HG03460 (cell line): ENCODE data around the gene LAMA5.

Experiments used
- ATAC-seq: cut with Tn5 transposase; IDR thresholded peaks from one replicate; pipeline ENCODE4 v1.9.1; 2021; ENCODE audit not compliant: unreplicated experiment

The LAMA5 gene

GRCh38 chr20:62317167-62317655 lies 49.9 kb downstream of the LAMA5 start:
- no peak for ATAC-seq

DNA sequence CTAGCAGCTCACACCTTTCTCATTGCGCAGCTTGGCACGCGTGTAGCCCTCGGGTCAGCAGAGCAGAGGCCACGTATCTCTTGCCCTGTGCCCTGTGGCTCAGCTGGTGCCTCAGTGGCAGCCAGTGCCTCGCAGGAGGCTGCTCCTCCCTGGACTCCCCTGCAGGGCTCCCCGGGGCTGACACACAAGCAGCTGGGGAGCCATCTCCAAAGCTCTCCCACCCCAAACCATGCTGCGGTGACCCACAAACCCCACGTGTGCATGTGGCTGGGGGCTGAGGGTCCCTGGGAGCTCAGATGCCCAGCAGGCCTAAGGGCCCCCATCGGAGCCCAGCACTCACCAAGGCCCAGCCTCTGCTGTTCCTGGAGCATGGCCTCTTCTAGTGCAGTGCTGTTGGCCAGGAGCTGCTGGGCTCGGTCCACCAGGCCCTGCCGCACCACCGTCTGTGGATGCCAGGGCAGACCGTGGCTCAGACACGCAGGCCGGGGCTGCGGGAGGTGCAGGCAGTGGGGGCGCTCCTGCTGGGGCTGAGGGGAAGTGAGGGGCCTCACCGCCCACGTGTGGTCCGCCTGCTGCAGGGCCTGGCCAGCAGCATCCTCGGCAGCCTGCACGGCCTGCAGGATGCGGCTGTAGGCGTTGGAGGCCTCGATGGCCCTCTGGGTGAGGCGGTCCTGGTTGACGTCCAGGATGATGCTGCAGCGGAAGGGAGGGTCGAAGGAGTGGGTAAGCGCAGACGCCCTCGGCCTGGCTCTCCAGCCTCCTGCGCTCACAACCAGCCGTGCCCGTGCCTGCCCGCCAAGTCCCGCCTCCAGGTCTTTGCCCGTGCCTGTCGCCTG lies 50.6 kb downstream of the LAMA5 start:
- ATAC-seq = no peak

GRCh38 chr20:62315773-62316172 lies 51.3 kb downstream of the LAMA5 start:
- ATAC-seq = no peak

GRCh38 chr20:62314711-62315302 lies 52.3 kb downstream of the LAMA5 start:
- ATAC-seq = no peak

DNA sequence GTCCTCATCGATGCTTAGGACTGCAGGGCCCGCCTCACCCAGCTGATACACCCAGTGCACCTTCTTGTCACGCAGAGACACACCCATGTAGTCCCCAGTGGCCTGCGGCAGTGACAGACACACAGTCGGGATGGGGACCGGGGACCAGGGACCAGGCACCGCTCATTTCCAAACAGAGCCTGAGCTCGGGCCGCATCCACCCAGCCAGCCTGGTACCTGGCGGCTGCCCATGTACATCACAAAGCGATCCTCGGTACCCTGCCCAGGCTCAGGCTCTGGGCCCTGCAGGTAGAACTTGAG lies 52.8 kb downstream of the LAMA5 start:
- no peak for ATAC-seq

DNA sequence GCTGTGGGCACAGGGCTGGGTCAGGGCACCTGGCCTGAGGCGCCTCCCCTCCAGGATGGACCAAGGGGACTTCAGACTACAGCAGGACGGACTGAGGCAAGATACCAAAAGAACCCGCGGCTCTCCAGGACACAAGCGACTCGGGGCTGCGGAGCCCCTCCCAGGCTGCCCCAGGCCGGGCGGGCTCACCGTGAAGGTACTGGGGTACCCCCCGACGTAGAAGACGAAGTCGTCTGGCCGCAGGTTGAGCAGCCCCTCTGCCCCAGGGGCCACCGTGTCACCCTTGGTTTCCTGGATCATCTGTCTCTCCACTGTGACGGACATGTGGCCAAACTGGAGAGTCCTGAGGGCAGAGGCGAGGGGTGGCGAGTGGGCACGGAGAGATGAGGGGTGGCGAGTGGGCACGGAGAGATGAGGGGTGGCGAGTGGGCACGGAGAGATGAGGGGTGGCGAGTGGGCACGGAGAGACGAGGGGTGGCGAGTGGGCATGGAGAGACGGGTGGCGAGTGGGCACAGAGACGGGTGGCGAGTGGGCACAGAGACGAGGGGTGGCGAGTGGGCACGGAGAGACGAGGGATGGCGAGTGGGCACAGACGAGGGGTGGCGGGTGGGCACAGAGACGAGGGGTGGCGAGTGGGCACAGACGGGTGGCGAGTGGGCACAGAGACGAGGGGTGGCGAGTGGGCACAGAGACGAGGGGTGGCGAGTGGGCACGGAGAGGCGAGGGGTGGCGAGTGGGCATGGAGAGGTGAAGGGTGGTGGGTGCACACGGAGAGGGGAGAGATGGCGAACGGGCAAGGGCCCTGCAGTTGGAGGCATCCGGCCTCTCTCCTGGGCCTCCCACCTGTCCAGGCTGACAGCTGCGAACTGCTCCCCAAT lies 53.4 kb downstream of the LAMA5 start:
- no peak for ATAC-seq

- no peak for ATAC-seq
These were observed 54.1 kb downstream of the LAMA5 start for GRCh38 chr20:62313021-62313420.

GRCh38 chr20:62312662-62312977 lies 54.5 kb downstream of the LAMA5 start:
- ATAC-seq = no peak

- no peak for ATAC-seq
These were observed 55.1 kb downstream of the LAMA5 start for GRCh38 chr20:62311832-62312661.

- no peak for ATAC-seq
These were observed 56.0 kb downstream of the LAMA5 start for GRCh38 chr20:62311150-62311549.

DNA sequence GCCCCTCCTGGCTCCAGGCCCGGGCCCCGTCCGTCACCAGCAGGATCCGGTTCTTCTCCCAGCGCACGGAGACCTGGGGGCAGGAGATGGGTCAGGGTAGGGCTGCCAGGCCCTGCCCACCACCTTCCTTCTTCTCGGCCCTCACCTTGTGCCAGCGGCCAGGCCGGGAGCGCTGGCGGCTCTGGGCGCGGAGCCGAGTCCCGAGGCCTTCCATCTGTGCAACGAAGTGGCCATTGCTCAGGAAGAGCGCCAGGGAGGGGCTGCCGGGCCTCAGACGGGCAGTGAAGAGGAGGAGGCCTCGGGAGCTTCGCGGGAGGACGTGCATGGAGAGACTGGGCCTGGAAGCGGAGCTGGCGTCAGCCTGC lies 56.4 kb downstream of the LAMA5 start:
- no peak for ATAC-seq

- ATAC-seq = no peak
These were observed 57.0 kb downstream of the LAMA5 start for GRCh38 chr20:62309947-62310756.

DNA sequence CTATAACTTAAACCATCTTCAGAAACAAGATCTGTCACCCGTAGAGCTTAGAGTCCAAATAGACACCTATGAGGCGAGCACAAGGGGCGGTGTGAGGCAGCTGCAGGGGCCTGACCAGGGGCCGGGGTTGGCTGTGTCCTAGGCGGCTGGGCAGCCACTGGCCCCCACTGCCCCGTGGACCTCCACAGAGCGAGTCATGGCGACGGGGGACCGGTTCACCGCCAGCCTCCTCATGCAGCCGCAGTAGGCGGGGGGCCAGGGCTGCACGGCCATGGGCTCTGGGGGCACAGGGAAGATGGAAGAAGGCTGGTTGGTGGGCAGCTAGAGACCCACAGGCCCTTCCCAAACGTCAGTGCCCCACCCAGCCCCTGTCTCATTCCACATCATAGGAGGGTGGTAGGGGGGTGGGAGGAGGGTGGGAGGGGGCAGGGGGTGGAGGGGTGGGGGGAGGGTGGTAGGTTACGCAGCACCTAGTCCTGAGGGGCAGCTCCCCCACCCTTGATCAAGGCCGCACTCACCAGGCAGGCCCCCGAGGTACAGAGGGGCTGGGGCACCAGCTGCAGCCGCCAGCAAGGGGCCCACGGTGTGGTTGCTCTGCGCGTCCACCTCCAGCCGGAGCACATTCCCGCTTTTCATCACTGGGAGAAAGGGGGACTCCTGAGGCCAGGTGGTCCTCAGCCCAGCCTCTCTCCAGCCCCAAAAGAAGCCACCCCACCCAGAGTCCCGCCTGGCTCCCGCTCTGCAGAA lies 57.7 kb downstream of the LAMA5 start:
- ATAC-seq = no peak

- no peak for ATAC-seq
These were observed 58.9 kb downstream of the LAMA5 start for GRCh38 chr20:62308102-62308822.

- ATAC-seq = no peak
These were observed 59.6 kb downstream of the LAMA5 start for GRCh38 chr20:62307226-62308101.

- ATAC-seq = no peak
These were observed 60.5 kb downstream of the LAMA5 start for GRCh38 chr20:62306414-62307187.

DNA sequence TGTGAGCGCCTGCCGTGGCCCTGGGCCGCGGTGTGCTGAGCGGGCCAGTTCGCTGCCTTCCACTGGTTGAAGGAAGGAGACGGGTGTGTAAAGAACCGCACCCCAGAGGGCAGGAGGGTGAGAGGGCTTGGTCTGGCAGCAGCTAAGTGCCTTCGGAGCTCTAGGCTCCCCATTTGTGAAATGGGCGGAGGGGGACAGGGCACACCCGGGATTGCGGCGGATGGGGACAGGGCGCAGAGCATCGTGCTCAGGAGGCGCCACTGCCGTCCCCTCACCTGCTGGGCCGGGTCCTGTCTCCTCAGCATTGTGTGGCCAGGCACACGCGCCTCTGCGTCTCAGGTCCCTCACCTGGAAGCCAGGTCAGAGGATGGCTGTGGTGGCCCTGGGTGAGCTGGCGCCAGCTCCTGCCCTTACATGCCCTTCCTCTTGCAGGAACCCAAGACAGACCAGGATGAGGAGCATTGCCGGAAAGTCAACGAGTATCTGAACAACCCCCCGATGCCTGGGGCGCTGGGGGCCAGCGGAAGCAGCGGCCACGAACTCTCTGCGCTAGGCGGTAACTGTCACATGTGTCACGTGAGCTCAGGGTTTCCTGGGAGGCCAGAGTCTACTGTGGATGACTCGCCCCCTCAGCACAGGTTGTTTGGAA lies 61.2 kb downstream of the LAMA5 start:
- ATAC-seq = no peak
